ENCODE measurements around the gene SLC25A21. TPM values are rescaled to one million over a fixed set of nuclear protein-coding genes. Genes with fewer than 3 reads are reported as not detected.
"Not testable (repeated sequence)": the region's sequence is repeated elsewhere in the genome, so short reads cannot be mapped to it uniquely, and the experiment has no call there.

Gene SLC25A21
- total and polyA plus RNA-seq, 5 donors = 0.84 to 1.9 (median 1.3) TPM

GRCh38 chr14:37162307-37162706 is 10.1 kb downstream of the SLC25A21 start:
- H3K9me3 ChIP-seq (ENCODE audit: control insufficient read depth, low read length); intact Hi-C loops (cut with DNase I); H3K4me1 ChIP-seq (ENCODE audit: control insufficient read depth, insufficient read depth, low read length); H3K27me3 ChIP-seq (ENCODE audit: control insufficient read depth, insufficient read depth); DNase-seq; H3K27ac ChIP-seq (ENCODE audit: low read length); H3K4me3 ChIP-seq (ENCODE audit: low read length); ATAC-seq: not testable (repeated sequence)
- WGBS = no CpG with 5 or more reads among the region's 2 CpGs

GRCh38 chr14:37157987-37158386 is 14.4 kb downstream of the SLC25A21 start:
- Histone ChIP-seq H3K27ac (ENCODE audit: low read length) (no peak overlapping the region), H3K27me3 (ENCODE audit: control insufficient read depth, insufficient read depth) (no peaks in the 10 kb centered on the region), H3K4me3 (ENCODE audit: low read length) (no peak overlapping the region), H3K4me1 (ENCODE audit: control insufficient read depth, insufficient read depth, low read length) (no peaks in the 10 kb centered on the region), H3K9me3 (ENCODE audit: control insufficient read depth, low read length) (no peaks in the 10 kb centered on the region)
- intact Hi-C loops (cut with DNase I) = no loop called here
- DNase-seq (no peak), ATAC-seq (no peak)
- 84% methylated on average over 2 of the region's 2 CpGs for WGBS

- Histone ChIP-seq H3K9me3 (ENCODE audit: control insufficient read depth, low read length) (no peaks in the 10 kb centered on the region), H3K4me1 (ENCODE audit: control insufficient read depth, insufficient read depth, low read length) (no peaks in the 10 kb centered on the region), H3K4me3 (ENCODE audit: low read length) (no peak overlapping the region), H3K27me3 (ENCODE audit: control insufficient read depth, insufficient read depth) (no peaks in the 10 kb centered on the region), H3K27ac (ENCODE audit: low read length) (no peak overlapping the region)
- DNase-seq = no peak
- 77% methylated on average over 5 of the region's 5 CpGs for WGBS
- no peak for ATAC-seq
- intact Hi-C loops (cut with DNase I) = no loop called here
Observed at GRCh38 chr14:37153483-37153882, 18.9 kb downstream of the SLC25A21 start.

GRCh38 chr14:37153005-37153404 is 19.4 kb downstream of the SLC25A21 start:
- no peak for ATAC-seq
- H3K4me3 ChIP-seq (ENCODE audit: low read length) = no peak overlapping the region
- no peak overlapping the region for H3K27ac ChIP-seq (ENCODE audit: low read length)
- no peaks in the 10 kb centered on the region for H3K4me1 ChIP-seq (ENCODE audit: control insufficient read depth, insufficient read depth, low read length)
- DNase-seq = no peak
- no peaks in the 10 kb centered on the region for H3K9me3 ChIP-seq (ENCODE audit: control insufficient read depth, low read length)
- 39% methylated on average over 1 of the region's 1 CpG for WGBS
- intact Hi-C loops (cut with DNase I) = no loop called here
- H3K27me3 ChIP-seq (ENCODE audit: control insufficient read depth, insufficient read depth) = no peaks in the 10 kb centered on the region

GRCh38 chr14:37150414-37150813 is 22.0 kb downstream of the SLC25A21 start:
- H3K9me3 ChIP-seq (ENCODE audit: control insufficient read depth, low read length) = no peaks in the 10 kb centered on the region
- no peak for DNase-seq
- WGBS = under 1% methylated on average over 3 of the region's 3 CpGs
- H3K4me1 ChIP-seq (ENCODE audit: control insufficient read depth, insufficient read depth, low read length) = no peaks in the 10 kb centered on the region
- no peak overlapping the region for H3K4me3 ChIP-seq (ENCODE audit: low read length)
- no peaks in the 10 kb centered on the region for H3K27me3 ChIP-seq (ENCODE audit: control insufficient read depth, insufficient read depth)
- no peak for ATAC-seq
- H3K27ac ChIP-seq (ENCODE audit: low read length) = no peak overlapping the region
- intact Hi-C loops (cut with DNase I) = no loop called here

GRCh38 chr14:37147310-37147880 is 25.0 kb downstream of the SLC25A21 start:
- intact Hi-C loops (cut with DNase I) = no loop called here
- DNase-seq (no peak), ATAC-seq (no peak)
- Histone ChIP-seq H3K27me3 (ENCODE audit: control insufficient read depth, insufficient read depth) (no peaks in the 10 kb centered on the region), H3K9me3 (ENCODE audit: control insufficient read depth, low read length) (no peaks in the 10 kb centered on the region), H3K4me1 (ENCODE audit: control insufficient read depth, insufficient read depth, low read length) (no peaks in the 10 kb centered on the region), H3K4me3 (ENCODE audit: low read length) (no peak overlapping the region), H3K27ac (ENCODE audit: low read length) (no peak overlapping the region)
- WGBS = 15% methylated on average over 1 of the region's 1 CpG

- H3K27ac ChIP-seq (ENCODE audit: low read length); ATAC-seq; H3K4me1 ChIP-seq (ENCODE audit: control insufficient read depth, insufficient read depth, low read length); H3K4me3 ChIP-seq (ENCODE audit: low read length); H3K9me3 ChIP-seq (ENCODE audit: control insufficient read depth, low read length); H3K27me3 ChIP-seq (ENCODE audit: control insufficient read depth, insufficient read depth); DNase-seq; intact Hi-C loops (cut with DNase I): not testable (repeated sequence)
- WGBS = 78% methylated on average over 1 of the region's 1 CpG
Observed at GRCh38 chr14:37146438-37146837, 26.0 kb downstream of the SLC25A21 start.

GRCh38 chr14:37145395-37145794 is 27.0 kb downstream of the SLC25A21 start:
- Histone ChIP-seq H3K27me3 (ENCODE audit: control insufficient read depth, insufficient read depth) (no peaks in the 10 kb centered on the region), H3K4me1 (ENCODE audit: control insufficient read depth, insufficient read depth, low read length) (no peaks in the 10 kb centered on the region), H3K27ac (ENCODE audit: low read length) (no peak overlapping the region), H3K4me3 (ENCODE audit: low read length) (no peak overlapping the region), H3K9me3 (ENCODE audit: control insufficient read depth, low read length) (no peaks in the 10 kb centered on the region)
- ATAC-seq (no peak), DNase-seq (no peak)
- intact Hi-C loops (cut with DNase I) = no loop called here

GRCh38 chr14:37144729-37145363 is 27.6 kb downstream of the SLC25A21 start:
- ATAC-seq = no peak
- intact Hi-C loops (cut with DNase I) = no loop called here
- WGBS = 90% methylated on average over 3 of the region's 3 CpGs

GRCh38 chr14:37143475-37143874 is 28.9 kb downstream of the SLC25A21 start:
- intact Hi-C loops (cut with DNase I) = no loop called here
- 74% methylated on average over 2 of the region's 2 CpGs for WGBS
- ATAC-seq (no peak), DNase-seq (no peak)
- H3K27ac ChIP-seq (ENCODE audit: low read length) = no peak overlapping the region
- no peaks in the 10 kb centered on the region for H3K9me3 ChIP-seq (ENCODE audit: control insufficient read depth, low read length)
- H3K27me3 ChIP-seq (ENCODE audit: control insufficient read depth, insufficient read depth) = no peaks in the 10 kb centered on the region
- no peaks in the 10 kb centered on the region for H3K4me1 ChIP-seq (ENCODE audit: control insufficient read depth, insufficient read depth, low read length)
- H3K4me3 ChIP-seq (ENCODE audit: low read length) = no peak overlapping the region

More at GRCh38 chr14:37144729-37145363, 27.6 kb downstream of the SLC25A21 start:
- Histone ChIP-seq H3K27me3 (ENCODE audit: control insufficient read depth, insufficient read depth) (no peaks in the 10 kb centered on the region), H3K4me3 (ENCODE audit: low read length) (no peak overlapping the region), H3K27ac (ENCODE audit: low read length) (no peak overlapping the region), H3K9me3 (ENCODE audit: control insufficient read depth, low read length) (no peaks in the 10 kb centered on the region), H3K4me1 (ENCODE audit: control insufficient read depth, insufficient read depth, low read length) (no peaks in the 10 kb centered on the region)
- DNase-seq = no peak

GRCh38 chr14:37142835-37143401 is 29.5 kb downstream of the SLC25A21 start:
- Histone ChIP-seq H3K9me3 (ENCODE audit: control insufficient read depth, low read length) (no peaks in the 10 kb centered on the region), H3K4me3 (ENCODE audit: low read length) (no peak overlapping the region), H3K27ac (ENCODE audit: low read length) (no peak overlapping the region), H3K4me1 (ENCODE audit: control insufficient read depth, insufficient read depth, low read length) (no peaks in the 10 kb centered on the region), H3K27me3 (ENCODE audit: control insufficient read depth, insufficient read depth) (no peaks in the 10 kb centered on the region)
- DNase-seq = no peak
- no peak for ATAC-seq
- intact Hi-C loops (cut with DNase I) = no loop called here
- 56% methylated on average over 3 of the region's 3 CpGs for WGBS

All from right cardiac atrium (tissue), 5 donors.